Measurements from ENCODE around the gene PRPF8.

GRCh38 chr17:1716076-1716911, 31.6 kb upstream of the PRPF8 start:
- TF ChIP-seq HNF4G (IDR thresholded peaks at IDR 0.05; ENCODE audit: borderline replicate concordance, low read depth, low read length) (no peak; the same call in 1 of the 2 replicates), HNF4G (CRISPR knock-in tag; IDR thresholded peaks at IDR 0.05; ENCODE audit: borderline replicate concordance, low read depth) (no peak; the same call in 1 of the 2 replicates), ZNF883 (CRISPR knock-in tag; IDR thresholded peaks at IDR 0.05; ENCODE audit: not compliant biosample characterization) (no peak), CTCF (CRISPR knock-in tag; IDR thresholded peaks at IDR 0.05) (peak; percentile 38), ZSCAN29 (CRISPR knock-in tag; conservative IDR thresholded peaks at IDR 0.05) (no peak), ETS1 (CRISPR knock-in tag; IDR thresholded peaks at IDR 0.05) (no peak), RAD21 (CRISPR knock-in tag; IDR thresholded peaks at IDR 0.05) (peak; percentile 62), ZNF337 (CRISPR knock-in tag; IDR thresholded peaks at IDR 0.05; ENCODE audit: borderline replicate concordance, low read depth) (no peak), ATF3 (CRISPR knock-in tag; IDR thresholded peaks at IDR 0.05) (0 out of 2 replicates have a peak, but pooled peaks have one; percentile 38), ZNF784 (CRISPR knock-in tag; IDR thresholded peaks at IDR 0.05; ENCODE audit: borderline replicate concordance) (no peak; the same call in 1 of the 2 replicates), FOXO4 (CRISPR knock-in tag; conservative IDR thresholded peaks at IDR 0.05) (no peak), ZNF740 (CRISPR knock-in tag; IDR thresholded peaks at IDR 0.05) (no peak), WIZ (CRISPR knock-in tag; IDR thresholded peaks at IDR 0.05) (no peak), HBP1 (CRISPR knock-in tag; IDR thresholded peaks at IDR 0.05; ENCODE audit: low read depth) (no peak), ZNF629 (CRISPR knock-in tag; conservative IDR thresholded peaks at IDR 0.05) (no peak)
